ENCODE measurements around the gene FEM1A. TPM values are rescaled to one million over a fixed set of nuclear protein-coding genes. Genes with fewer than 3 reads are reported as not detected.
"Not testable (repeated sequence)": the region's sequence is repeated elsewhere in the genome, so short reads cannot be mapped to it uniquely, and the experiment has no call there.

FEM1A gene
- total RNA-seq, 6 experiments from 2014 or later, result 4.7 to 11.9 (median 5.6) TPM

GRCh38 chr19:4802711-4803110 lies 11.2 kb downstream of the FEM1A start:
- Histone ChIP-seq H3K27ac (no peak overlapping the region), H3K36me3 (no peaks in the 10 kb centered on the region), H3K27me3 (no peaks in the 10 kb centered on the region), H3K9me3 (no peaks in the 10 kb centered on the region), H3K4me1 (no peaks in the 10 kb centered on the region), H3K4me3 (no peak overlapping the region)
- WGBS (ENCODE audit: insufficient coverage, low coverage, low lambda C conversion rate, missing lambda C conversion rate), result 85% methylated on average over 4 of the region's 7 CpGs
- no peak for ATAC-seq
- intact Hi-C loops (cut with DNase I), result no loop called here
- no peak for DNase-seq
- TF ChIP-seq CTCF (IDR thresholded peaks at IDR 0.05), result no peak
- no peak for TF ChIP-seq POLR2A (IDR thresholded peaks at IDR 0.05)

- intact Hi-C loops (cut with DNase I), result no loop called here
- whole genome bisulfite sequencing (ENCODE audit: insufficient coverage, low coverage, low lambda C conversion rate, missing lambda C conversion rate), result 48% methylated on average over 20 of the region's 33 CpGs
- no peaks in the 10 kb centered on the region for H3K27me3 ChIP-seq
- no peak overlapping the region for H3K4me3 ChIP-seq
- no peak overlapping the region for H3K27ac ChIP-seq
- ATAC-seq (peak; percentile 63 to 79 (median 72)), DNase-seq (peak in 2 of 3 donors; percentile 53 to 54)
- no peaks in the 10 kb centered on the region for H3K36me3 ChIP-seq
- H3K4me1 ChIP-seq, result no peaks in the 10 kb centered on the region
- no peak for TF ChIP-seq POLR2A (IDR thresholded peaks at IDR 0.05)
- peak; percentile 66 to 75 (median 70) for TF ChIP-seq CTCF (IDR thresholded peaks at IDR 0.05)
- H3K9me3 ChIP-seq, result no peaks in the 10 kb centered on the region
Observed at GRCh38 chr19:4803736-4804695, 12.5 kb downstream of the FEM1A start.

- H3K27ac ChIP-seq, H3K36me3 ChIP-seq, H3K4me1 ChIP-seq, H3K4me3 ChIP-seq, ATAC-seq, H3K27me3 ChIP-seq, DNase-seq, H3K9me3 ChIP-seq: not testable (repeated sequence)
- WGBS (ENCODE audit: insufficient coverage, low coverage, low lambda C conversion rate, missing lambda C conversion rate), result 73% methylated on average over 4 of the region's 6 CpGs
- intact Hi-C loops (cut with DNase I), result loop anchor here in 1 of 2 donors (5.0 kb wide), 2 partner anchors 47 to 107 kb away; no protein-coding TSS in a partner anchor
Observed at GRCh38 chr19:4805140-4805539, 13.6 kb downstream of the FEM1A start.

GRCh38 chr19:4806384-4806783 lies 14.8 kb downstream of the FEM1A start:
- Histone ChIP-seq H3K27me3 (no peaks in the 10 kb centered on the region), H3K4me1 (no peaks in the 10 kb centered on the region), H3K9me3 (no peaks in the 10 kb centered on the region), H3K27ac (no peak overlapping the region), H3K36me3 (no peaks in the 10 kb centered on the region), H3K4me3 (no peak overlapping the region)
- DNase-seq, result no peak
- no peak for ATAC-seq
- WGBS (ENCODE audit: insufficient coverage, low coverage, low lambda C conversion rate, missing lambda C conversion rate), result 73% methylated on average over 3 of the region's 6 CpGs
- intact Hi-C loops (cut with DNase I), result loop anchor here in 1 of 2 donors (5.0 kb wide), 2 partner anchors 46 to 106 kb away; no protein-coding TSS in a partner anchor
- TF ChIP-seq CTCF (IDR thresholded peaks at IDR 0.05) (no peak), POLR2A (IDR thresholded peaks at IDR 0.05) (no peak)

- 30% methylated on average over 3 of the region's 6 CpGs for WGBS (ENCODE audit: insufficient coverage, low coverage, low lambda C conversion rate, missing lambda C conversion rate)
- TF ChIP-seq CTCF (IDR thresholded peaks at IDR 0.05) (no peak), POLR2A (IDR thresholded peaks at IDR 0.05) (no peak)
- Histone ChIP-seq H3K27me3 (no peaks in the 10 kb centered on the region), H3K4me3 (no peak overlapping the region), H3K9me3 (no peaks in the 10 kb centered on the region), H3K4me1 (no peaks in the 10 kb centered on the region), H3K27ac (no peak overlapping the region), H3K36me3 (no peaks in the 10 kb centered on the region)
- intact Hi-C loops (cut with DNase I), result loop anchor here in 1 of 2 donors (5.0 kb wide), 2 partner anchors 45 to 105 kb away; no protein-coding TSS in a partner anchor
- ATAC-seq (peak; percentile 13 to 63 (median 34)), DNase-seq (peak; percentile 48 to 71 (median 51))
Observed at GRCh38 chr19:4807188-4807587, 15.7 kb downstream of the FEM1A start.

All from right lobe of liver (tissue), 6 donors.